ENCODE results near the gene PFKFB4. TPM values are rescaled to one million over a fixed set of nuclear protein-coding genes. Genes with fewer than 3 reads are reported as not detected.
"Not testable (repeated sequence)": the region's sequence is repeated elsewhere in the genome, so short reads cannot be mapped to it uniquely, and the experiment has no call there.

PFKFB4 gene
- total and polyA plus RNA-seq, 7 donors = 1.5 to 8.0 (median 4.2) TPM

GRCh38 chr3:48501196-48501595, 55.4 kb downstream of the PFKFB4 start:
- intact Hi-C loops (cut with DNase I) = no loop called here
- H3K4me1 ChIP-seq = peaks cover 0 to 26% (median 24%) of the 10 kb centered on the region in 4 donors
- TF ChIP-seq POLR2AphosphoS5 (IDR thresholded peaks at IDR 0.05) (no peak), POLR2A (IDR thresholded peaks at IDR 0.05) (no peak), CTCF (IDR thresholded peaks at IDR 0.05) (no peak), EP300 (IDR thresholded peaks at IDR 0.05) (no peak)

DNA sequence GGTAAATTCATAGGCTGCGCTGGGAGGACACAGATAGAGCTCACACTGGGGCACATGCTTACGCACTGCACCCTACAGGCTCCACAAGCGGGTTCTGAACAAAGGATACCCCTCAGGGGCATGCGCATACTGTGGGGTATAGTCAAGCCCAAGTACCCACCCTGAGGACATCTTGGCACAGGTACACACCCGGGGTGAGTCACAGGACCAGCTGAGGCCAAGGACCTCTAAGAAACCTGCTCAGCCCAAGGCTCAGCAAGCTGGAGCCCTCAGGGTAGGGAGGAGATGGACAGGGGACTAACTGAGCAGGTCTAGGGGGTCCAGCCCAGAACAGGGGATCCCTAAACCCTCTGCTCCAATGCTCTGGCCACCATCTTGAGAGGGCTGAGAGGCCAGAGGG, 55.9 kb downstream of the PFKFB4 start:
- H3K9me3 ChIP-seq = no peaks in the 10 kb centered on the region
- WGBS, 2 donors = 95 to 96% methylated on average over 5 of the region's 5 CpGs
- DNase-seq = no peak
- intact Hi-C loops (cut with DNase I) = no loop called here
- peaks cover 0 to 26% (median 24%) of the 10 kb centered on the region in 4 donors for H3K4me1 ChIP-seq
- H3K27ac ChIP-seq = no peak overlapping the region
- H3K36me3 ChIP-seq = peaks cover 0 to 39% (median 11%) of the 10 kb centered on the region in 4 donors
- H3K27me3 ChIP-seq = no peaks in the 10 kb centered on the region
- no peak overlapping the region for H3K4me3 ChIP-seq
- no peak for TF ChIP-seq POLR2A (IDR thresholded peaks at IDR 0.05)
- no peak for TF ChIP-seq EP300 (IDR thresholded peaks at IDR 0.05)
- no peak for TF ChIP-seq CTCF (IDR thresholded peaks at IDR 0.05)
- TF ChIP-seq POLR2AphosphoS5 (IDR thresholded peaks at IDR 0.05) = no peak

More at GRCh38 chr3:48501196-48501595, 55.4 kb downstream of the PFKFB4 start:
- DNase-seq = no peak
- WGBS, 2 donors = 82 to 90% methylated on average over 7 of the region's 7 CpGs
- H3K27ac ChIP-seq = no peak overlapping the region
- H3K9me3 ChIP-seq = no peaks in the 10 kb centered on the region
- H3K4me3 ChIP-seq = no peak overlapping the region
- H3K27me3 ChIP-seq = no peaks in the 10 kb centered on the region
- H3K36me3 ChIP-seq = peaks cover 0 to 33% (median 7%) of the 10 kb centered on the region in 4 donors

DNA sequence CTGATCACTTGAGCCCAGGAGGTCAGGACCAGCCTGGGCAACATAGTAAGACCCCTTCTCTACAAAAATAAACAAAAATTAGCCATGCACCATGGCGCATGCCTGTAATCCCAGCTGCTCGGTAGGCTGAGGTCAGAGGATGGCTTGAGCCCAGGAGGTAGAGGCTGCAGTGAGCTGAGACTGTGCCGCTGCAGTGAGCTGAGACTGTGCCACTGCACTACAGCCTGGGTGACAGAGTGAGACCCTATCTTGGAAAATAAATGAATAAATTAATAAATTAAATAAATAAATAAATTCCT, 63.5 kb downstream of the PFKFB4 start:
- no peaks in the 10 kb centered on the region for H3K27me3 ChIP-seq
- intact Hi-C loops (cut with DNase I) = no loop called here
- H3K4me1 ChIP-seq = no peaks in the 10 kb centered on the region
- DNase-seq = no peak
- 86 to 87% methylated on average over 3 of the region's 3 CpGs for WGBS, 2 donors
- TF ChIP-seq POLR2A (IDR thresholded peaks at IDR 0.05) (no peak), CTCF (IDR thresholded peaks at IDR 0.05) (no peak), EP300 (IDR thresholded peaks at IDR 0.05) (no peak), POLR2AphosphoS5 (IDR thresholded peaks at IDR 0.05) (no peak)
- H3K27ac ChIP-seq = no peak overlapping the region
- no peak overlapping the region for H3K4me3 ChIP-seq
- no peaks in the 10 kb centered on the region for H3K9me3 ChIP-seq
- H3K36me3 ChIP-seq = peaks cover 0 to 44% (median 7%) of the 10 kb centered on the region in 4 donors

GRCh38 chr3:48492461-48493202, 64.0 kb downstream of the PFKFB4 start:
- peaks cover 0 to 39% (median 7%) of the 10 kb centered on the region in 4 donors for H3K36me3 ChIP-seq
- H3K9me3 ChIP-seq = no peaks in the 10 kb centered on the region
- H3K27ac ChIP-seq = no peak overlapping the region
- DNase-seq = no peak
- intact Hi-C loops (cut with DNase I) = no loop called here
- H3K27me3 ChIP-seq = no peaks in the 10 kb centered on the region
- TF ChIP-seq CTCF (IDR thresholded peaks at IDR 0.05) (no peak), POLR2AphosphoS5 (IDR thresholded peaks at IDR 0.05) (no peak), EP300 (IDR thresholded peaks at IDR 0.05) (no peak), POLR2A (IDR thresholded peaks at IDR 0.05) (no peak)
- H3K4me1 ChIP-seq = no peaks in the 10 kb centered on the region
- 67 to 72% methylated on average over 7 of the region's 7 CpGs for WGBS, 2 donors
- no peak overlapping the region for H3K4me3 ChIP-seq

DNA sequence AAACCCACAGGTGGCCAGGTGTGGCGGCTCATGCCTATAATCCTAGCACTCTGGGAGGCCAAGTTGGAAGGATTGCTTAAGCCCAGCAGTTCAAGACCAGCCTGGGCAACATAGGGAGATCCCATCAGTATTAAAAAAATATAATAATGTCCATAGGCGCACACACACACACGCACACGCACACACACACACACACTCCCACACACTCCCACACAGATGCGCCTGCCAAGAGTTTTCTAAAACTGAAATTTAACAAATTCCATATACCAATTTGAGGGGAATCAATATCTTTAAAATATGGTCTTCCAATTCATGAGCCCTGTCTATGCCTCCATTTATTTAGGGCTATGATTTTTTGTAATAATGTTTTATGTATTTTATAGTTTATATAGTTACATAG, 69.7 kb downstream of the PFKFB4 start:
- TF ChIP-seq CTCF (IDR thresholded peaks at IDR 0.05) (no peak), POLR2A (IDR thresholded peaks at IDR 0.05) (no peak), EP300 (IDR thresholded peaks at IDR 0.05) (no peak), POLR2AphosphoS5 (IDR thresholded peaks at IDR 0.05) (no peak)
- Histone ChIP-seq H3K27ac (no peak overlapping the region), H3K36me3 (peaks cover 0 to 4% (median 0%) of the 10 kb centered on the region in 4 donors), H3K27me3 (no peaks in the 10 kb centered on the region), H3K4me1 (no peaks in the 10 kb centered on the region), H3K9me3 (no peaks in the 10 kb centered on the region), H3K4me3 (no peak overlapping the region)
- 94 to 95% methylated on average over 5 of the region's 5 CpGs for WGBS, 2 donors
- DNase-seq = no peak
- intact Hi-C loops (cut with DNase I) = no loop called here

- WGBS, 2 donors = 92 to 95% methylated on average over 6 of the region's 6 CpGs
- H3K27me3 ChIP-seq; H3K4me3 ChIP-seq; H3K4me1 ChIP-seq; H3K36me3 ChIP-seq; intact Hi-C loops (cut with DNase I); H3K9me3 ChIP-seq; H3K27ac ChIP-seq; DNase-seq: not testable (repeated sequence)
These were observed 73.8 kb downstream of the PFKFB4 start for GRCh38 chr3:48482822-48483221.

GRCh38 chr3:48480891-48481290, 75.7 kb downstream of the PFKFB4 start:
- intact Hi-C loops (cut with DNase I); H3K27ac ChIP-seq; H3K9me3 ChIP-seq; H3K36me3 ChIP-seq; H3K4me3 ChIP-seq; H3K4me1 ChIP-seq; DNase-seq; H3K27me3 ChIP-seq: not testable (repeated sequence)
- WGBS, 2 donors = 96 to 97% methylated on average over 11 of the region's 11 CpGs

Data from sigmoid colon (tissue), 7 donors.